ENCODE results near the gene DPP10. TPM values are rescaled to one million over a fixed set of nuclear protein-coding genes. Genes with fewer than 3 reads are reported as not detected.

The DPP10 gene
- total RNA-seq, 1 experiment from 2014 or later: not detected

DNA sequence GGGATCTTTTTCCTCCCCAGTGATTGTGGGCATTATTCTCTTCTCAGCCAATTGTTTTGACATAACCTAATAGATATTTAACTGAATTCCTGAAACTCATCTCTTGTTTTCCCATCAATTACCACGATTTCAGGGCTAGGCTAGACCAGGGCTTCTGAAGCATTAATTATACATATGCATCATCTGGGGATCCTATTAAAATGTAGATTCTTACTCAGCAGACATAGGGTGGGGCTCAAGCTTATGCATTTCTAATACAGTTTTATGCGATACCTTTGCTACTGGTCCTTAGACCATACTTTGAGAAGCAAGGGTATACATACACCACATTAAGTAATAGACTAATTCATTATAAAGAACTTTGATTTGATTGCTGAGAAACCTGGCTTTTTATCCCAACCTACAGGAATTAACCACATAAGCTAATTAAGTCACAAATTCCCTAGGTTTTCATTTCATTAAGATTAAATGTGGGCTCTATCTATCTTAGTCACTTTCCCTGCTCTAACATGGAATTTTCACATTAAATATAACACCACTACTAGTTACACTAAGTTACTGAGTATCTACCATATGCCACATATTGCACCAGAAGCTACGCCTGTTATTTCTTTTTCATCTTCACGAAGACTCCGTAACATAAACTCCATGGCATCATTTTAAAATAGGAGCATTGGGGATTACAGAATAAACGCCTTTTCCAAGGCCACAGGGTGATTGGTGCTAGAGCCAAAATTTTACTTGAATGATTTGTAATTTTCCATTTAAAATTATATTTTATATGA, 417.5 kb downstream of the DPP10 start:
- in situ Hi-C loops (cut with HindIII; ENCODE audit: low pct_unique_long_range_greater_than_20kb, low sequenced_read_pairs) (no loop called here), intact Hi-C loops (cut with micrococcal nuclease; ENCODE audit: unreplicated experiment) (no loop called here)
- Histone ChIP-seq H3K27ac (ENCODE audit: low read length) (no peak overlapping the region), H3K36me3 (ENCODE audit: control insufficient read depth, insufficient read depth, low read length) (no peaks in the 10 kb centered on the region), H3K4me1 (ENCODE audit: control insufficient read depth, insufficient read depth, low read length) (no peaks in the 10 kb centered on the region), H3K9me3 (ENCODE audit: control insufficient read depth, insufficient read depth, low read depth, low read length) (no peaks in the 10 kb centered on the region), H3K27me3 (ENCODE audit: control insufficient read depth, insufficient read depth, low read length) (no peaks in the 10 kb centered on the region), H3K4me3 (ENCODE audit: low read depth in 2 of 2, low read length in 2 of 2) (no peak overlapping the region)
- BruUV-seq (replicated peaks): no TSS peak
- POLR2A ChIA-PET: no interaction called here
- ATAC-seq (no peak), DNase-seq (ENCODE audit: low read depth, low spot score) (no peak)
- TF ChIP-seq, protein P1, sequence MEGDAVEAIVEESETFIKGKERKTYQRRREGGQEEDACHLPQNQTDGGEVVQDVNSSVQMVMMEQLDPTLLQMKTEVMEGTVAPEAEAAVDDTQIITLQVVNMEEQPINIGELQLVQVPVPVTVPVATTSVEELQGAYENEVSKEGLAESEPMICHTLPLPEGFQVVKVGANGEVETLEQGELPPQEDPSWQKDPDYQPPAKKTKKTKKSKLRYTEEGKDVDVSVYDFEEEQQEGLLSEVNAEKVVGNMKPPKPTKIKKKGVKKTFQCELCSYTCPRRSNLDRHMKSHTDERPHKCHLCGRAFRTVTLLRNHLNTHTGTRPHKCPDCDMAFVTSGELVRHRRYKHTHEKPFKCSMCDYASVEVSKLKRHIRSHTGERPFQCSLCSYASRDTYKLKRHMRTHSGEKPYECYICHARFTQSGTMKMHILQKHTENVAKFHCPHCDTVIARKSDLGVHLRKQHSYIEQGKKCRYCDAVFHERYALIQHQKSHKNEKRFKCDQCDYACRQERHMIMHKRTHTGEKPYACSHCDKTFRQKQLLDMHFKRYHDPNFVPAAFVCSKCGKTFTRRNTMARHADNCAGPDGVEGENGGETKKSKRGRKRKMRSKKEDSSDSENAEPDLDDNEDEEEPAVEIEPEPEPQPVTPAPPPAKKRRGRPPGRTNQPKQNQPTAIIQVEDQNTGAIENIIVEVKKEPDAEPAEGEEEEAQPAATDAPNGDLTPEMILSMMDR (IDR thresholded peaks at IDR 0.05): no peak
- TF ChIP-seq, protein P2, sequence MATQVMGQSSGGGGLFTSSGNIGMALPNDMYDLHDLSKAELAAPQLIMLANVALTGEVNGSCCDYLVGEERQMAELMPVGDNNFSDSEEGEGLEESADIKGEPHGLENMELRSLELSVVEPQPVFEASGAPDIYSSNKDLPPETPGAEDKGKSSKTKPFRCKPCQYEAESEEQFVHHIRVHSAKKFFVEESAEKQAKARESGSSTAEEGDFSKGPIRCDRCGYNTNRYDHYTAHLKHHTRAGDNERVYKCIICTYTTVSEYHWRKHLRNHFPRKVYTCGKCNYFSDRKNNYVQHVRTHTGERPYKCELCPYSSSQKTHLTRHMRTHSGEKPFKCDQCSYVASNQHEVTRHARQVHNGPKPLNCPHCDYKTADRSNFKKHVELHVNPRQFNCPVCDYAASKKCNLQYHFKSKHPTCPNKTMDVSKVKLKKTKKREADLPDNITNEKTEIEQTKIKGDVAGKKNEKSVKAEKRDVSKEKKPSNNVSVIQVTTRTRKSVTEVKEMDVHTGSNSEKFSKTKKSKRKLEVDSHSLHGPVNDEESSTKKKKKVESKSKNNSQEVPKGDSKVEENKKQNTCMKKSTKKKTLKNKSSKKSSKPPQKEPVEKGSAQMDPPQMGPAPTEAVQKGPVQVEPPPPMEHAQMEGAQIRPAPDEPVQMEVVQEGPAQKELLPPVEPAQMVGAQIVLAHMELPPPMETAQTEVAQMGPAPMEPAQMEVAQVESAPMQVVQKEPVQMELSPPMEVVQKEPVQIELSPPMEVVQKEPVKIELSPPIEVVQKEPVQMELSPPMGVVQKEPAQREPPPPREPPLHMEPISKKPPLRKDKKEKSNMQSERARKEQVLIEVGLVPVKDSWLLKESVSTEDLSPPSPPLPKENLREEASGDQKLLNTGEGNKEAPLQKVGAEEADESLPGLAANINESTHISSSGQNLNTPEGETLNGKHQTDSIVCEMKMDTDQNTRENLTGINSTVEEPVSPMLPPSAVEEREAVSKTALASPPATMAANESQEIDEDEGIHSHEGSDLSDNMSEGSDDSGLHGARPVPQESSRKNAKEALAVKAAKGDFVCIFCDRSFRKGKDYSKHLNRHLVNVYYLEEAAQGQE (IDR thresholded peaks at IDR 0.05; ENCODE audit: insufficient read depth in 1 of 2, low read depth in 2 of 2, low read length in 1 of 2): no peak
- TF ChIP-seq SIN3A (IDR thresholded peaks at IDR 0.05; ENCODE audit: borderline replicate concordance, insufficient read depth, low read depth, low read length) (no peak), TCF7L2 (IDR thresholded peaks at IDR 0.05; ENCODE audit: low read depth, low read length) (no peak), POLR2AphosphoS5 (IDR thresholded peaks at IDR 0.05; ENCODE audit: low read depth, low read length) (no peak)
- CTCF ChIA-PET: no interaction called here

DNA sequence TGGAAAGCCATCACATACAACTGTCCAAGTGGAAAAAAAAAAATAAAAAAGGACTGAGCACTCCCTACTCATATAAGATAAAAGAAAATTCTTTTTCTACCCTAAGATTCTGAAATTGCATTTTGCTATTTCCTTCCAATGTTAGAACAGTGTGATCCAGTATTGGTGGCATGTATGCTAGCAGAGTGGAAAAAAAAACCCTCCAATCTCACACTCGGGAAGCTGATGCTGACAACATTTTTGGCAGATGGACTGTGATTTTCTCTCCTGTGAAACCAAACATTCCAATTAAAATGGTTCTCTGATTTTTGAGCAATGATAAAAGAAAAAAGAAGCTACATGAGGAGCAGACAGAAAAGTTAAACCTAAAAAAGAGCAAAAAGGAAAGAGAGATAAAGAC, 419.8 kb downstream of the DPP10 start:
- no peaks in the 10 kb centered on the region for H3K27me3 ChIP-seq (ENCODE audit: control insufficient read depth, insufficient read depth, low read length)
- in situ Hi-C loops (cut with HindIII; ENCODE audit: low pct_unique_long_range_greater_than_20kb, low sequenced_read_pairs) (no loop called here), intact Hi-C loops (cut with micrococcal nuclease; ENCODE audit: unreplicated experiment) (no loop called here)
- H3K4me3 ChIP-seq (ENCODE audit: low read depth in 2 of 2, low read length in 2 of 2): no peak overlapping the region
- ChIA-PET CTCF (no interaction called here), POLR2A (no interaction called here)
- TF ChIP-seq POLR2AphosphoS5 (IDR thresholded peaks at IDR 0.05; ENCODE audit: low read depth, low read length): no peak
- TF ChIP-seq TCF7L2 (IDR thresholded peaks at IDR 0.05; ENCODE audit: low read depth, low read length): no peak
- TF ChIP-seq SIN3A (IDR thresholded peaks at IDR 0.05; ENCODE audit: borderline replicate concordance, insufficient read depth, low read depth, low read length): no peak
- TF ChIP-seq, protein P1 (IDR thresholded peaks at IDR 0.05): no peak
- TF ChIP-seq, protein P2 (IDR thresholded peaks at IDR 0.05; ENCODE audit: insufficient read depth in 1 of 2, low read depth in 2 of 2, low read length in 1 of 2): no peak
- no peaks in the 10 kb centered on the region for H3K9me3 ChIP-seq (ENCODE audit: control insufficient read depth, insufficient read depth, low read depth, low read length)
- H3K36me3 ChIP-seq (ENCODE audit: control insufficient read depth, insufficient read depth, low read length): no peaks in the 10 kb centered on the region
- BruUV-seq (replicated peaks): no TSS peak
- no peak overlapping the region for H3K27ac ChIP-seq (ENCODE audit: low read length)
- DNase-seq (ENCODE audit: low read depth, low spot score): no peak
- no peak for ATAC-seq
- H3K4me1 ChIP-seq (ENCODE audit: control insufficient read depth, insufficient read depth, low read length): no peaks in the 10 kb centered on the region
